H1 (cell line): ENCODE measurements around the gene MYL11. TPM values are rescaled to one million over a fixed set of nuclear protein-coding genes. Genes with fewer than 3 reads are reported as not detected.
A peak's percentile ranks its signal among the peaks of the same experiment; 100 is the strongest.

Experiments
- CTCF ChIA-PET: fragments of 300-600 bp; sonication (Branson Sonifier 250); formaldehyde crosslinking; loops from one replicate; lab custom pipeline; 2021; ENCODE audit not compliant: partially characterized antibody; lab: Charles Lee
- POLR2A ChIA-PET: fragments of 300-600 bp; sonication (Branson Sonifier 250); formaldehyde crosslinking; loops from one replicate; lab custom pipeline; 2021; ENCODE audit warnings: inconsistent platforms; ENCODE audit not compliant: partially characterized antibody; lab: Charles Lee
- DNase-seq, 2 experiments: peaks; one replicate each; pipeline versions ENCODE4 v3.0.0 to v3.0.0-alpha.2; 2010 to 2022; ENCODE audit warnings: low spot score in 2 of 2, low read depth in 1 of 2, mixed read lengths in 1 of 2
- FAIRE-seq: peaks from 2 replicates; lab custom pipeline; 2011; peaks lifted over from hg19 to GRCh38; lab: Jason Lieb, UNC
- H2AFZ ChIP-seq: 2 replicates; pipeline ENCODE4 v1.8.1; 2012; ENCODE audit warnings: low read length, inconsistent platforms
- H2AK5ac ChIP-seq: 2 replicates; pipeline ENCODE4 v1.6.1; 2013; ENCODE audit warnings: low read depth, low read length
- H2BK120ac ChIP-seq: replicated peaks from 2 replicates; pipeline ENCODE3; 2013; ENCODE audit warnings: low read depth, low read length, inconsistent platforms
- H2BK12ac ChIP-seq: 2 replicates; pipeline ENCODE4 v1.6.1; 2013; ENCODE audit warnings: low read depth, low read length
- H2BK15ac ChIP-seq: 2 replicates; pipeline ENCODE4 v1.6.1; 2013; ENCODE audit warnings: low read length
- H2BK20ac ChIP-seq: 2 replicates; pipeline ENCODE4 v1.6.1; 2013; ENCODE audit warnings: low read length
- H2BK5ac ChIP-seq: 2 replicates; pipeline ENCODE4 v1.6.1; 2013; ENCODE audit warnings: low read depth, low read length
- H3K14ac ChIP-seq: 2 replicates; pipeline ENCODE4 v1.6.1; 2013; ENCODE audit warnings: inconsistent platforms; ENCODE audit not compliant: insufficient read length
- H3K18ac ChIP-seq: 2 replicates; pipeline ENCODE4 v1.6.1; 2013; ENCODE audit warnings: low read length; ENCODE audit errors: extremely low read depth
- H3K23ac ChIP-seq: 2 replicates; pipeline ENCODE4 v1.6.1; 2013; ENCODE audit warnings: inconsistent platforms; ENCODE audit not compliant: insufficient read length
- H3K23me2 ChIP-seq: 2 replicates; pipeline ENCODE4 v1.6.1; 2013; ENCODE audit warnings: low read depth, low read length
- H3K27ac ChIP-seq: 2 replicates; pipeline ENCODE4 v1.6.1; 2011; ENCODE audit warnings: low read depth, low read length, inconsistent platforms
- H3K27me3 ChIP-seq, 4 experiments: replicated peaks in 1 of 4; 1 replicate in 1 of 4; 2 replicates in 3 of 4; pipeline versions ENCODE4 v1.6.1 to v1.8.1; 2011 to 2013; ENCODE audit warnings: low read length in 3 of 4, mild to moderate bottlenecking in 3 of 4, inconsistent platforms in 2 of 4, mixed read lengths in 2 of 4, moderate library complexity in 1 of 4; ENCODE audit not compliant: control insufficient read depth in 3 of 4, insufficient read depth in 3 of 4; ENCODE audit errors: extremely low read depth in 1 of 4
- H3K36me3 ChIP-seq, 4 experiments: 2 replicates each; pipeline versions ENCODE4 v1.6.1 to v1.8.1; 2011 to 2013; ENCODE audit warnings: mild to moderate bottlenecking in 4 of 4, low read length in 3 of 4, moderate library complexity in 2 of 4, control low read depth in 1 of 4, inconsistent platforms in 1 of 4; ENCODE audit not compliant: insufficient read depth in 4 of 4, control insufficient read depth in 2 of 4
- H3K4ac ChIP-seq: replicated peaks from 2 replicates; pipeline ENCODE3; 2013; ENCODE audit warnings: low read length, low read depth, mixed read lengths, inconsistent platforms; ENCODE audit not compliant: insufficient read length
- H3K4me1 ChIP-seq, 4 experiments: replicated peaks in 1 of 4; 1 replicate in 1 of 4; 2 replicates in 3 of 4; pipeline versions ENCODE4 v1.6.1 to v1.8.1; 2011 to 2013; ENCODE audit warnings: low read length in 3 of 4, inconsistent platforms in 2 of 4, mixed read lengths in 1 of 4; ENCODE audit not compliant: insufficient read depth in 4 of 4, control insufficient read depth in 3 of 4
- H3K4me2 ChIP-seq, 2 experiments: 2 replicates each; pipeline versions ENCODE4 v1.6.1 to v1.8.1; 2011 to 2013; ENCODE audit warnings: low read depth in 2 of 2, low read length in 2 of 2, control low read depth in 1 of 2, inconsistent platforms in 1 of 2, mild to moderate bottlenecking in 1 of 2; ENCODE audit not compliant: insufficient read depth in 1 of 2
- H3K4me3 ChIP-seq, 4 experiments: fragments of 200-600, 300-600 bp in 1 of 4; sonication (generic), shearing (Covaris generic), sonication (Bioruptor Twin) in 1 of 4; 2 replicates each; pipeline versions ENCODE4 v1.5.1 to v1.8.1; 2011 to 2016; ENCODE audit warnings: low read length in 4 of 4, low read depth in 3 of 4, control low read depth in 2 of 4, inconsistent platforms in 2 of 4, mild to moderate bottlenecking in 2 of 4, mixed read lengths in 1 of 4, moderate library complexity in 1 of 4; ENCODE audit not compliant: insufficient read depth in 2 of 4; ENCODE audit errors: extremely low read depth in 1 of 4
- H3K56ac ChIP-seq: replicated peaks from 2 replicates; pipeline ENCODE3; 2013; ENCODE audit warnings: low read depth, mild to moderate bottlenecking, mixed read lengths, low read length, inconsistent platforms; ENCODE audit not compliant: insufficient read length
- H3K79me1 ChIP-seq: 2 replicates; pipeline ENCODE4 v1.6.1; 2013; ENCODE audit warnings: low read depth, low read length, control low read depth
- H3K79me2 ChIP-seq, 2 experiments: 2 replicates each; pipeline versions ENCODE4 v1.6.1 to v1.8.1; 2012 to 2013; ENCODE audit warnings: low read length in 2 of 2, mild to moderate bottlenecking in 2 of 2, inconsistent platforms in 1 of 2; ENCODE audit not compliant: insufficient read depth in 2 of 2, control insufficient read depth in 1 of 2
- H3K9ac ChIP-seq, 4 experiments: replicated peaks in 1 of 4; 1 replicate in 1 of 4; 2 replicates in 3 of 4; pipeline versions ENCODE4 v1.6.1 to v1.8.1; 2011 to 2013; ENCODE audit warnings: low read depth in 3 of 4, low read length in 3 of 4, control low read depth in 2 of 4, mild to moderate bottlenecking in 2 of 4, moderate library complexity in 2 of 4, inconsistent platforms in 1 of 4; ENCODE audit errors: extremely low read depth in 1 of 4
- H3K9me3 ChIP-seq, 2 experiments: 2 replicates each; pipeline versions ENCODE4 v1.6.1 to v1.8.1; 2012 to 2013; ENCODE audit warnings: mild to moderate bottlenecking in 2 of 2, moderate library complexity in 2 of 2, control low read depth in 1 of 2, inconsistent platforms in 1 of 2, low read depth in 1 of 2, low read length in 1 of 2, mixed read lengths in 1 of 2; ENCODE audit not compliant: insufficient read depth in 2 of 2
- H4K20me1 ChIP-seq, 2 experiments: replicated peaks in 1 of 2; 2 replicates each; pipeline versions ENCODE3 to v1.8.1; 2011 to 2013; ENCODE audit warnings: inconsistent platforms in 2 of 2, low read length in 2 of 2, mild to moderate bottlenecking in 1 of 2; ENCODE audit not compliant: insufficient read depth in 2 of 2, control insufficient read depth in 1 of 2
- H4K5ac ChIP-seq: 2 replicates; pipeline ENCODE4 v1.6.1; 2013; ENCODE audit warnings: low read length, low read depth, mixed read lengths, inconsistent platforms; ENCODE audit not compliant: insufficient read length
- H4K8ac ChIP-seq: 2 replicates; pipeline ENCODE4 v1.8.0; 2013; ENCODE audit warnings: mild to moderate bottlenecking, moderate library complexity, low read length, inconsistent platforms; ENCODE audit not compliant: insufficient read depth; ENCODE audit errors: extremely low read depth
- H4K91ac ChIP-seq: replicated peaks from 2 replicates; pipeline ENCODE3; 2013; ENCODE audit warnings: low read length, mixed read lengths, inconsistent platforms; ENCODE audit not compliant: insufficient read length
- BRCA1 ChIP-seq: IDR thresholded peaks from 2 replicates; pipeline ENCODE4 v1.6.1; 2012; ENCODE audit warnings: low read depth, low read length, improper control_type of control experiment
- GABPA ChIP-seq: IDR thresholded peaks from 2 replicates; pipeline ENCODE4 v1.6.1; 2011; ENCODE audit warnings: mild to moderate bottlenecking, low read length, moderate library complexity, borderline replicate concordance; ENCODE audit not compliant: insufficient read depth
- MAFK ChIP-seq: IDR thresholded peaks from 2 replicates; pipeline ENCODE4 v1.6.1; 2012; ENCODE audit warnings: low read depth, mild to moderate bottlenecking, improper control_type of control experiment, low read length
- WGBS, 2 experiments: shearing (Covaris generic) in 1 of 2; methylation state at CpG; one replicate each; pipeline versions ENCODE4 v1.1.6 to v1.1.7; 2013 to 2015; ENCODE audit warnings: low lambda C conversion rate in 2 of 2, mixed read lengths in 2 of 2, inconsistent platforms in 1 of 2, low coverage in 1 of 2, missing lambda C conversion rate in 1 of 2; ENCODE audit not compliant: insufficient replicate concordance in 2 of 2, insufficient coverage in 1 of 2, insufficient read length in 1 of 2; ENCODE audit errors: extremely low coverage in 1 of 2, missing lambda C conversion rate in 1 of 2; 5-methylcytosine and 5-hydroxymethylcytosine counted together
- polyA plus RNA-seq, 7 experiments: library from polyadenylated mRNA; depleted of rRNA in 3 of 7; stranded (reverse) in 5 of 7; unstranded in 2 of 7; fragments of >200 nt in 5 of 7; fragments of 200-250 nt in 2 of 7; gene quantifications; 1 replicate in 5 of 7; 2 replicates in 1 of 7; 4 replicates in 1 of 7; pipeline versions ENCODE4 v1.2.1 to v1.2.3, GENCODE V29; 2011 to 2013; ENCODE audit warnings: missing spikeins in 2 of 7, mixed read lengths in 2 of 7
- total RNA-seq: library from RNA; stranded (reverse); fragmentation: NEBNext Ultra II Directional; extraction: Animal tissue kit (Norgen Biotek cat#: 25700); gene quantifications from 2 replicates; pipeline ENCODE4 v1.2.1, GENCODE V29; 2021
- TF ChIP-seq, protein P1 (sequence below): IDR thresholded peaks from 2 replicates; pipeline ENCODE4 v1.6.1; 2012; ENCODE audit warnings: low read length, inconsistent platforms
- TF ChIP-seq, protein P2 (sequence below): IDR thresholded peaks from 2 replicates; pipeline ENCODE4 v1.6.1; 2011; ENCODE audit warnings: low read length, improper control_type of control experiment

Gene MYL11
- total and polyA plus RNA-seq, 2 of the 8 experiments (the other 6 are each of a cell fraction or from before 2014, with no cell fraction given), result 1.2 to 1.4 TPM

GRCh38 chr16:30413112-30413806, 38.7 kb downstream of the MYL11 start:
- no peak overlapping the region for H3K18ac ChIP-seq
- no peak for TF ChIP-seq MAFK
- TF ChIP-seq, protein P1, sequence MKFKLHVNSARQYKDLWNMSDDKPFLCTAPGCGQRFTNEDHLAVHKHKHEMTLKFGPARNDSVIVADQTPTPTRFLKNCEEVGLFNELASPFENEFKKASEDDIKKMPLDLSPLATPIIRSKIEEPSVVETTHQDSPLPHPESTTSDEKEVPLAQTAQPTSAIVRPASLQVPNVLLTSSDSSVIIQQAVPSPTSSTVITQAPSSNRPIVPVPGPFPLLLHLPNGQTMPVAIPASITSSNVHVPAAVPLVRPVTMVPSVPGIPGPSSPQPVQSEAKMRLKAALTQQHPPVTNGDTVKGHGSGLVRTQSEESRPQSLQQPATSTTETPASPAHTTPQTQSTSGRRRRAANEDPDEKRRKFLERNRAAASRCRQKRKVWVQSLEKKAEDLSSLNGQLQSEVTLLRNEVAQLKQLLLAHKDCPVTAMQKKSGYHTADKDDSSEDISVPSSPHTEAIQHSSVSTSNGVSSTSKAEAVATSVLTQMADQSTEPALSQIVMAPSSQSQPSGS, result no peak
- no peak for TF ChIP-seq BRCA1
- TF ChIP-seq, protein P2, sequence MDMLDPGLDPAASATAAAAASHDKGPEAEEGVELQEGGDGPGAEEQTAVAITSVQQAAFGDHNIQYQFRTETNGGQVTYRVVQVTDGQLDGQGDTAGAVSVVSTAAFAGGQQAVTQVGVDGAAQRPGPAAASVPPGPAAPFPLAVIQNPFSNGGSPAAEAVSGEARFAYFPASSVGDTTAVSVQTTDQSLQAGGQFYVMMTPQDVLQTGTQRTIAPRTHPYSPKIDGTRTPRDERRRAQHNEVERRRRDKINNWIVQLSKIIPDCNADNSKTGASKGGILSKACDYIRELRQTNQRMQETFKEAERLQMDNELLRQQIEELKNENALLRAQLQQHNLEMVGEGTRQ, result no peak
- no peak for TF ChIP-seq GABPA
- TF ChIP-seq, all 59 proteins: peak for 0
- H3K9me3 ChIP-seq, result no peaks in the 10 kb centered on the region
- H3K23me2 ChIP-seq, result peaks cover 1% of the 10 kb centered on the region; the same call in 1 of the 2 replicates
- DNase-seq (no peak), FAIRE-seq (no peak)
- no peak overlapping the region for H2BK120ac ChIP-seq
- H4K20me1 ChIP-seq, result peaks cover 2 to 18% of the 10 kb centered on the region in 2 experiments
- no peak overlapping the region for H3K56ac ChIP-seq
- peaks cover 0 to 7% (median 2%) of the 10 kb centered on the region in 4 experiments; a peak in 6 of 7 replicates for H3K4me1 ChIP-seq
- H2AFZ ChIP-seq, result no peak overlapping the region
- POLR2A ChIA-PET, result interaction anchor here (1.4 to 1.5 kb wide), 2 partner anchors 14 to 18 kb away, joined by 3 to 6 read pairs; partner anchors contain the start of gene ZNF48
- peaks cover 0 to 4% of the 10 kb centered on the region in 2 experiments; a peak in 2 of 4 replicates for H3K79me2 ChIP-seq
- no peak overlapping the region for H3K23ac ChIP-seq
- peaks cover 5% of the 10 kb centered on the region; the same call in 1 of the 2 replicates for H3K79me1 ChIP-seq
- no peaks in the 10 kb centered on the region for H3K27me3 ChIP-seq
- H2BK12ac ChIP-seq, result no peak overlapping the region
- H3K14ac ChIP-seq, result no peak overlapping the region
- no peak overlapping the region for H4K91ac ChIP-seq
- H3K4me3 ChIP-seq, result no peak overlapping the region
- H4K8ac ChIP-seq, result peak overlapping the region; percentile 40; the same call in 1 of the 2 replicates
- peaks cover 0 to 11% (median 4%) of the 10 kb centered on the region in 4 experiments; a peak in 7 of 8 replicates for H3K36me3 ChIP-seq
- 92% methylated on average over 6 of the region's 6 CpGs; no CpG with 5 or more reads in 1 of the 2 experiments for WGBS, 2 experiments
- no peak overlapping the region for H3K4me2 ChIP-seq
- H2BK15ac ChIP-seq, result no peak overlapping the region
- H3K9ac ChIP-seq, result no peak overlapping the region
- H3K4ac ChIP-seq, result no peak overlapping the region
- no peak overlapping the region for H3K27ac ChIP-seq
- H2BK5ac ChIP-seq, result no peak overlapping the region
- no peak overlapping the region for H2AK5ac ChIP-seq
- H4K5ac ChIP-seq, result no peak overlapping the region
- no peak overlapping the region for H2BK20ac ChIP-seq
- CTCF ChIA-PET, result interaction anchor here (1.1 to 1.7 kb wide), 3 partner anchors 17 to 122 kb away, joined by 3 to 6 read pairs (median 4); partner anchors contain the start of gene DCTPP1
